NCI-H187 (cell line): ENCODE measurements around the gene PGBD2.
"Not testable (repeated sequence)": the region's sequence is repeated elsewhere in the genome, so short reads cannot be mapped to it uniquely, and the experiment has no call there.

ENCODE experiments used
- DNase-seq, 2 experiments: peaks; one replicate each; lab custom pipeline; 2025; lab: John Stamatoyannopoulos, UW

The PGBD2 gene

DNA sequence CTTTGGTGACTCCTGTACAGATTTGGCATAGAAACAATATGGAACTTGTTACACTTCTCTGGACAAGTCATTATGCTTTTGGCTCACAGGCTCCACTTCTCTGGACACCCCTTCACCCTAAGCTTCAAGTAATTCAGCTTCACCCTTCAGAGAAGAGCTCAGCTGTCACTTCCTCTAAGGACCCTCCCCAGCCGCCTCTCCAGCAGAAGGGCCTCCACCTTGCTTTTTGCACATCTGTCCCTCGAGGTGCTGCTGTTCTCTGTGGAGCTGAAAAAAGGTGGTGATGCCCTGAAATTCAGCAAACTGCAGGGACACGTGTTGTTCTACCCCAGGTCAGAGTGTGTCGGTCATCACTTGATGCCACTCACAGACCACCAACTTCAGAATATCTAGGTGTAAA, 19.8 kb downstream of the PGBD2 start:
- not testable (repeated sequence) for DNase-seq

- DNase-seq, result no peak
These were observed 20.6 kb downstream of the PGBD2 start for GRCh38 chr1:248926401-248927182.

- not testable (repeated sequence) for DNase-seq
These were observed 21.2 kb downstream of the PGBD2 start for GRCh38 chr1:248927283-248927682.

DNA sequence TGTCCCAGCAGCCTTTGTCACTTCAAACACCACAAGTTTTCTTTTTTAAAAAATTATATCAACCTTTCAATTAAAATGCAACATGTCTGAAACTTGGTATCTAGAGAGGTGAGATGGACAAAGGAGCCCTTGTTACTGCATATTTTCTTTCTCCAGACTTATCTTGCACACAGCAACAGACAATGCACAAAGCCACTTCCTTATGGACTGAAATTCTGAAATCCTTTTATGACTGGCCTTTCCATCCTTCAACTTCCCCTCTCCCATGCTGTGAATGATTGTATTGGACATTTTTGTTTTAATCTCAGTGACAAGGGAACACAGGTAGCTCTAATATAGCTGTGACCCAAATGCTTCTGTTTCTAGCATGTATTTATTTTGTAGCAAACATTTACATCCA, 22.1 kb downstream of the PGBD2 start:
- not testable (repeated sequence) for DNase-seq

- not testable (repeated sequence) for DNase-seq
These were observed 24.0 kb downstream of the PGBD2 start for GRCh38 chr1:248930037-248930436.

DNA sequence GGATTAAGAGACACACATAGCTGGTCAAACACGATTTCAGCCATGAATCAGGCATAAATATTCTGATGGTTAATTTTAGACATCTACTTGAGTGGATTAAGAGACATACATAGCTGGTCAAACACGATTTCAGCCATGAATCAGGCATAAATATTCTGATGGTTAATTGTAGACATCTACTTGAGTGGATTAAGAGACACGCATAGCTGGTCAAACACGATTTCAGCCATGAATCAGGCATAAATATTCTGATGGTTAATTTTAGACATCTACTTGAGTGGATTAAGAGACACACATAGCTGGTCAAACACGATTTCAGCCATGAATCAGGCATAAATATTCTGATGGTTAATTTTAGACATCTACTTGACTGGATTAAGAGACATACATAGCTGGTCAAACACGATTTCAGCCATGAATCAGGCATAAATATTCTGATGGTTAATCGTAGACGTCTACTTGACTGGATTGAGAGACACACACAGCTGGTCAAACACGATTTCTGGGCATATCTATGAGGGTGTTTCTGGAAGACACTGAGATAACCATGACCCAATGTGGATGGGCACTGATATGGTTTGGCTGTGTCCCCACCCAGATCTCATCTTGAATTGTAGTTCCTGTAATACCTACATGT, 32.3 kb downstream of the PGBD2 start:
- DNase-seq, result not testable (repeated sequence)

DNA sequence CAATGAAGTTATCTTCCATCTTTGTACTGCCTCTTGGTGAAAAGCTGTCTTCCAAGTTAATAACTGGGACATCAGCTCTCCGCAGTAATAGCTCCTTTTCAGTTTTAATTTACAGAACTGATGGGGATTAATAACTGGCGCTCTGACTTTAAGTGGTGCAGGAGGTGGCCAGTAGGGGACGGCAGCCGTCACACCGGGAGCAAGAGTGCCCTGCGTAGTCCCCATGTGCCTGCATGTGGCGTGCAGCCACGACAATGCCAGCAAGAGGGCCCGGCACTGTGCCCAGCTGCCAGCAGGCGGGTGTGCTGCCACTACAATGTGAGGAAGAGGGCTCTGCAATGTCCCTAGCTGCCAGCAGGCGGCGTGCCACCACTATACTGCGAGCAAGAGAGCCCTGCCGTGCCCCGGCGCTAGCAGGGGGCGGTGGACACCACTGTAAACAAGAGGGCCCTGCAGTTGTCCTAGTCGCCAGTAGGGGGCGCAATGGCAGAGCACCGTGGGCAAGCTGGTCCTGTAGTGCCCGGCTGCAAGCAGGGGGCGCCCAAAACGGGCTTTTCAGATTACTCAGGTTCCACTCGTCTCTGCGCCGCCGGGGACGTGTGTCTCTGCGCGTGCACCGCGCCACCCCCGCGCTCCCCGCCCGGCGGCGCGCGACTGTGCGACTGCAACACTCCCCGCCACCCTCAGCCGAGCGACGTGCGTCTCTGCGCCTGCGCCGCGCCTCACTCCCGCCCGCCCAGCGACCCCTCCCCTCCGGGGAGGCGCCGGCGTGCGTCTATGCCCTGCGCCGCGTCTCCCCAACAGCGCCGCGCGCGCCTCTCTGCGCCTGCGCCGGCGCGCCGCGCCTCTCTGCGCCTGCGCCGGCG, 38.3 kb downstream of the PGBD2 start:
- not testable (repeated sequence) for DNase-seq

- not testable (repeated sequence) for DNase-seq
These were observed 39.0 kb downstream of the PGBD2 start for GRCh38 chr1:248945000-248945423.

DNA sequence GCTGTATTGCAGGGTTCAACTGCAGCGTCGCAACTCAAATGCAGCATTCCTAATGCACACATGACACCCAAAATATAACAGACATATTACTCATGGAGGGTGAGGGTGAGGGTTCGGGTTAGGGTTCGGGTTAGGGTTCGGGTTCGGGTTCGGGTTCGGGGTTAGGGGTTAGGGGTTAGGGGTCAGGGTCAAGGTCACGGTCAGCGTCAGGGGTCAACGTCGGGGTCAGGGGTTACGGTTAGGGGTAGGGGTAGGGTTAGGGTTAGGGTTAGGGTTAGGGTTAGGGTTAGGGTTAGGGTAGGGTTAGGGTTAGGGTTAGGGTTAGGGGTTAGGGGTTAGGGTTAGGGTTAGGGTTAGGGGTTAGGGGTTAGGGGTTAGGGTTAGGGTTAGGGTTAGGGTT, 39.4 kb downstream of the PGBD2 start:
- not testable (repeated sequence) for DNase-seq

DNA sequence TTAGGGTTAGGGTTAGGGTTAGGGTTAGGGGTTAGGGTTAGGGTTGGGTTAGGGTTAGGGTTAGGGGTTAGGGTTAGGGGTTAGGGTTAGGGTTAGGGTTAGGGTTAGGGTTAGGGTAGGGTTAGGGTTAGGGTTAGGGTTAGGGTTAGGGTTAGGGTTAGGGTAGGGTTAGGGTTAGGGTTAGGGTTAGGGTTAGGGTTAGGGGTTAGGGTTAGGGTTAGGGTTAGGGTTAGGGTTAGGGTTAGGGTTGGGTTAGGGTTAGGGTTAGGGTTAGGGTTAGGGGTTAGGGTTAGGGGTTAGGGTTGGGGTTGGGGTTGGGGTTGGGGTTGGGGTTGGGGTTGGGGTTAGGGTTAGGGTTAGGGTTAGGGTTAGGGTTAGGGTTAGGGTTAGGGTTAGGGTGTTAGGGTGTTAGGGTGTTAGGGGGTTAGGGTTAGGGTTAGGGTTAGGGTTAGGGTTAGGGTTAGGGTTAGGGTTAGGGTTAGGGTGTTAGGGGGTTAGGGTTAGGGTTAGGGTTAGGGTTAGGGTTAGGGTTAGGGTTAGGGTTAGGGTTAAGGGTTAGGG, 39.9 kb downstream of the PGBD2 start:
- not testable (repeated sequence) for DNase-seq
